Trophoblast cell (in vitro differentiated cells and primary cell): ENCODE measurements around the gene FBXO9.

Experiments
- DNase-seq, 2 donors: peaks; one replicate each; pipeline ENCODE4 v3.0.0-alpha.2; 2016
- H2AFZ ChIP-seq: 2 replicates; pipeline ENCODE4 v1.6.1; 2013; ENCODE audit warnings: low read length, moderate library complexity, mild to moderate bottlenecking; ENCODE audit not compliant: insufficient read depth, poor library complexity
- H2AK5ac ChIP-seq: 2 replicates; pipeline ENCODE4 v1.6.1; 2013; ENCODE audit warnings: mild to moderate bottlenecking, low read length
- H2BK120ac ChIP-seq: 2 replicates; pipeline ENCODE4 v1.6.1; 2013; ENCODE audit warnings: low read length, mild to moderate bottlenecking, moderate library complexity; ENCODE audit not compliant: insufficient read depth, poor library complexity
- H2BK12ac ChIP-seq: 2 replicates; pipeline ENCODE4 v1.6.1; 2013; ENCODE audit warnings: mild to moderate bottlenecking, low read length, moderate library complexity
- H2BK5ac ChIP-seq: 2 replicates; pipeline ENCODE4 v1.6.1; 2013; ENCODE audit warnings: low read length, low read depth, moderate library complexity, mild to moderate bottlenecking; ENCODE audit not compliant: poor library complexity
- H3K14ac ChIP-seq: 2 replicates; pipeline ENCODE4 v1.6.1; 2013; ENCODE audit warnings: mild to moderate bottlenecking, low read length
- H3K18ac ChIP-seq: 2 replicates; pipeline ENCODE4 v1.6.1; 2013; ENCODE audit warnings: mild to moderate bottlenecking, low read length
- H3K23ac ChIP-seq: 2 replicates; pipeline ENCODE4 v1.6.1; 2013; ENCODE audit warnings: low read length
- H3K27ac ChIP-seq: 2 replicates; pipeline ENCODE4 v1.5.1; 2013; ENCODE audit warnings: low read depth, mild to moderate bottlenecking, inconsistent platforms, low read length, moderate library complexity
- H3K27me3 ChIP-seq: 2 replicates; pipeline ENCODE4 v1.6.1; 2013; ENCODE audit warnings: inconsistent platforms, mild to moderate bottlenecking, low read length, moderate library complexity; ENCODE audit not compliant: insufficient read depth
- H3K36me3 ChIP-seq, 2 experiments: 1 replicate in 1 of 2; 2 replicates in 1 of 2; pipeline ENCODE4 v1.6.1; 2013; ENCODE audit warnings: low read length in 2 of 2, mild to moderate bottlenecking in 2 of 2, moderate library complexity in 1 of 2; ENCODE audit not compliant: insufficient read depth in 2 of 2, control insufficient read depth in 1 of 2
- H3K4ac ChIP-seq: 2 replicates; pipeline ENCODE4 v1.6.1; 2013; ENCODE audit warnings: low read depth, mild to moderate bottlenecking, low read length, moderate library complexity
- H3K4me1 ChIP-seq, 2 experiments: 1 replicate in 1 of 2; 2 replicates in 1 of 2; pipeline ENCODE4 v1.6.1; 2013; ENCODE audit warnings: low read length in 2 of 2, mild to moderate bottlenecking in 2 of 2, moderate library complexity in 1 of 2; ENCODE audit not compliant: insufficient read depth in 2 of 2, control insufficient read depth in 1 of 2
- H3K4me2 ChIP-seq: 2 replicates; pipeline ENCODE4 v1.6.1; 2013; ENCODE audit warnings: inconsistent platforms, mild to moderate bottlenecking, low read length, moderate library complexity
- H3K4me3 ChIP-seq: 2 replicates; pipeline ENCODE4 v1.5.1; 2013; ENCODE audit warnings: mild to moderate bottlenecking, low read depth, low read length, inconsistent platforms
- H3K79me1 ChIP-seq: one replicate; pipeline ENCODE4 v1.6.1; 2013; ENCODE audit warnings: low read length
- H3K79me2 ChIP-seq: 2 replicates; pipeline ENCODE4 v1.6.1; 2013; ENCODE audit warnings: low read length, mild to moderate bottlenecking; ENCODE audit not compliant: control insufficient read depth, insufficient read depth, poor library complexity
- H3K9ac ChIP-seq: 2 replicates; pipeline ENCODE4 v1.6.1; 2013; ENCODE audit warnings: mild to moderate bottlenecking, low read length
- H3K9me3 ChIP-seq: 2 replicates; pipeline ENCODE4 v1.6.1; 2013; ENCODE audit warnings: low read depth, mild to moderate bottlenecking, control low read depth, inconsistent platforms, low read length; ENCODE audit not compliant: insufficient read depth
- H4K12ac ChIP-seq: 2 replicates; pipeline ENCODE4 v1.6.1; 2013; ENCODE audit warnings: low read depth, mild to moderate bottlenecking, low read length, moderate library complexity
- H4K8ac ChIP-seq: 2 replicates; pipeline ENCODE4 v1.6.1; 2013; ENCODE audit warnings: low read depth, mild to moderate bottlenecking, low read length, moderate library complexity
- H4K91ac ChIP-seq: one replicate; pipeline ENCODE4 v1.6.1; 2013; ENCODE audit warnings: low read depth, mild to moderate bottlenecking, low read length, moderate library complexity
- WGBS: extraction: QIAGEN DNeasy Blood & Tissue Kit; methylation state at CpG from one replicate; pipeline ENCODE4 v1.1.7; 2013; ENCODE audit warnings: missing lambda C conversion rate; ENCODE audit not compliant: insufficient read length, insufficient coverage; ENCODE audit errors: extremely low coverage; 5-methylcytosine and 5-hydroxymethylcytosine counted together

Gene FBXO9

GRCh38 chr6:53023323-53023722 is 41.9 kb upstream of the FBXO9 start:
- H2BK12ac ChIP-seq: no peak overlapping the region
- no peaks in the 10 kb centered on the region for H3K79me1 ChIP-seq
- no peak for DNase-seq
- H3K18ac ChIP-seq: no peak overlapping the region
- H2AK5ac ChIP-seq: no peak overlapping the region
- no CpG with 5 or more reads among the region's 1 CpG for WGBS
- no peak overlapping the region for H2AFZ ChIP-seq
- no peak overlapping the region for H4K91ac ChIP-seq
- no peaks in the 10 kb centered on the region for H3K79me2 ChIP-seq
- H3K4me2 ChIP-seq: no peak overlapping the region
- H3K23ac ChIP-seq: peak overlapping the region; percentile 30
- no peaks in the 10 kb centered on the region for H3K27me3 ChIP-seq
- H3K36me3 ChIP-seq: peaks cover 4 to 7% of the 10 kb centered on the region in 2 experiments
- H3K4ac ChIP-seq: no peak overlapping the region
- H4K8ac ChIP-seq: no peak overlapping the region
- no peaks in the 10 kb centered on the region for H3K9me3 ChIP-seq
- H2BK120ac ChIP-seq: no peak overlapping the region
- H2BK5ac ChIP-seq: no peak overlapping the region
- H3K4me1 ChIP-seq: no peaks in the 10 kb centered on the region
- H3K14ac ChIP-seq: no peak overlapping the region
- H3K4me3 ChIP-seq: no peak overlapping the region
- no peak overlapping the region for H4K12ac ChIP-seq
- H3K9ac ChIP-seq: no peak overlapping the region
- H3K27ac ChIP-seq: no peak overlapping the region

DNA sequence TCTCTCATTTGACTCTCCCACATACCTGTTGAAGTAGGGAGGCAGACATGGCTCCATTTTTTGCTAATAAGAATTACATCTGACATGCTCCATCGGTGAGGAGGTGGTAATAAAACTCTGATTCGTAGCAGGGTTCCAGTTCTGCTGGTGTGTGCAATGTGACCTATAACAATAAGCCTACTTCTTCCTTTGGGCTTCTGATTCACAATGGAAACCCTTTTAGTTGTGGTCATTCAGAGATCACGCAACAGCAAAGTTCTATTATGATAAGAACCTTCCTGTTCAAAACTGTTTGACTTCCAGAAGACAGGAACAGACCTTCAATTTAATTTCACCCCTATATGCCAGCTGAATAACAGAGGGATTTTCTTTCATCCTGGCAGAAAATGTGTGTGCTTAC is 38.7 kb upstream of the FBXO9 start:
- H3K14ac ChIP-seq: no peak overlapping the region
- no peaks in the 10 kb centered on the region for H3K79me1 ChIP-seq
- H4K12ac ChIP-seq: no peak overlapping the region
- H3K23ac ChIP-seq: no peak overlapping the region
- no peak overlapping the region for H3K9ac ChIP-seq
- H3K27ac ChIP-seq: no peak overlapping the region
- peaks cover 5 to 6% of the 10 kb centered on the region in 2 experiments for H3K36me3 ChIP-seq
- no peak overlapping the region for H2BK5ac ChIP-seq
- H3K4me3 ChIP-seq: no peak overlapping the region
- H2AFZ ChIP-seq: no peak overlapping the region
- H2AK5ac ChIP-seq: no peak overlapping the region
- H4K8ac ChIP-seq: no peak overlapping the region
- no peak overlapping the region for H3K18ac ChIP-seq
- peaks cover 0 to 1% of the 10 kb centered on the region in 2 experiments for H3K4me1 ChIP-seq
- no peak overlapping the region for H2BK120ac ChIP-seq
- no peaks in the 10 kb centered on the region for H3K27me3 ChIP-seq
- DNase-seq: no peak
- H3K9me3 ChIP-seq: no peaks in the 10 kb centered on the region
- no peak overlapping the region for H2BK12ac ChIP-seq
- H3K79me2 ChIP-seq: no peaks in the 10 kb centered on the region
- no peak overlapping the region for H3K4ac ChIP-seq
- H4K91ac ChIP-seq: no peak overlapping the region
- H3K4me2 ChIP-seq: no peak overlapping the region
- WGBS: no CpG with 5 or more reads among the region's 3 CpGs

GRCh38 chr6:53027131-53027718 is 38.0 kb upstream of the FBXO9 start:
- Histone ChIP-seq H4K91ac (no peak overlapping the region), H3K27me3 (no peaks in the 10 kb centered on the region), H4K8ac (no peak overlapping the region), H3K4me3 (no peak overlapping the region), H2BK12ac (no peak overlapping the region), H2AFZ (no peak overlapping the region), H2BK5ac (no peak overlapping the region), H3K4ac (no peak overlapping the region), H3K23ac (no peak overlapping the region), H3K4me2 (no peak overlapping the region), H3K36me3 (peaks cover 7 to 8% of the 10 kb centered on the region in 2 experiments), H2BK120ac (no peak overlapping the region), H3K4me1 (peaks cover 0 to 1% of the 10 kb centered on the region in 2 experiments), H3K79me2 (no peaks in the 10 kb centered on the region), H2AK5ac (no peak overlapping the region), H3K79me1 (no peaks in the 10 kb centered on the region), H3K9ac (no peak overlapping the region), H3K14ac (no peak overlapping the region), H4K12ac (no peak overlapping the region), H3K27ac (no peak overlapping the region), H3K18ac (no peak overlapping the region), H3K9me3 (no peaks in the 10 kb centered on the region)
- no CpG with 5 or more reads among the region's 5 CpGs for WGBS
- DNase-seq: no peak

DNA sequence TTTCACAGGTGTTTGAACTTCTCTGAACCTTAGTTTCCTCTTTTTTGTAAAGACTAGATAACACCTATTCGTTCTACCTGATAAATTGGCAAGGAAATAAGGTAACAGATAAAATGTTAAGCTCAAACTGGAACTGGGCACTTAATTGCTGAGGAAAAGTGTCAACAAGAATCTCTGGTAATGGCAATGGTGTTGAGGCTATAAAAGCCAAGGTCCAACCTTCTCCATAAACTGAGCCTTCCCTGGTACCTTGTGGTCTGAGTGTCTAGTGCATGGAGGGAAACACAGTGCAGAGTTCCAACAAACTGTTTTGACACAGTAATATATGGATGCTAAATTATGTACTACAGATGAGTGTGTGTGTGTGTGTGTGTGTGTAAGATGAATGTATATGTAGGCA is 36.7 kb upstream of the FBXO9 start:
- H3K79me1 ChIP-seq: no peaks in the 10 kb centered on the region
- no peak overlapping the region for H2BK120ac ChIP-seq
- no peak overlapping the region for H3K23ac ChIP-seq
- no peaks in the 10 kb centered on the region for H3K9me3 ChIP-seq
- H3K4ac ChIP-seq: no peak overlapping the region
- no peak overlapping the region for H4K12ac ChIP-seq
- DNase-seq: no peak
- no peak overlapping the region for H3K9ac ChIP-seq
- H3K27me3 ChIP-seq: no peaks in the 10 kb centered on the region
- H4K91ac ChIP-seq: no peak overlapping the region
- H3K4me3 ChIP-seq: no peak overlapping the region
- H3K18ac ChIP-seq: no peak overlapping the region
- no peak overlapping the region for H3K14ac ChIP-seq
- no peak overlapping the region for H2AFZ ChIP-seq
- no peak overlapping the region for H4K8ac ChIP-seq
- no peak overlapping the region for H2AK5ac ChIP-seq
- peaks cover 7 to 8% of the 10 kb centered on the region in 2 experiments for H3K36me3 ChIP-seq
- H3K4me1 ChIP-seq: peaks cover 0 to 1% of the 10 kb centered on the region in 2 experiments
- no peak overlapping the region for H3K4me2 ChIP-seq
- no peak overlapping the region for H2BK5ac ChIP-seq
- no peak overlapping the region for H2BK12ac ChIP-seq
- WGBS: no CpG with 5 or more reads among the region's 1 CpG
- H3K79me2 ChIP-seq: no peaks in the 10 kb centered on the region
- H3K27ac ChIP-seq: no peak overlapping the region
